Astrocyte (in vitro differentiated cells and primary cell): ENCODE data around the gene TMCO6.

Source experiments
- EZH2 ChIP-seq: IDR thresholded peaks from 2 replicates; pipeline ENCODE4 v1.6.1; 2012; ENCODE audit warnings: mild to moderate bottlenecking, low read length, inconsistent platforms; ENCODE audit not compliant: insufficient read depth
- TF ChIP-seq, protein P1 (sequence below): IDR thresholded peaks from 2 replicates; pipeline ENCODE4 v1.5.1; 2011; ENCODE audit warnings: low read depth, mild to moderate bottlenecking, inconsistent platforms, low read length, moderate library complexity; ENCODE audit not compliant: insufficient read depth

- TF ChIP-seq, protein P1, sequence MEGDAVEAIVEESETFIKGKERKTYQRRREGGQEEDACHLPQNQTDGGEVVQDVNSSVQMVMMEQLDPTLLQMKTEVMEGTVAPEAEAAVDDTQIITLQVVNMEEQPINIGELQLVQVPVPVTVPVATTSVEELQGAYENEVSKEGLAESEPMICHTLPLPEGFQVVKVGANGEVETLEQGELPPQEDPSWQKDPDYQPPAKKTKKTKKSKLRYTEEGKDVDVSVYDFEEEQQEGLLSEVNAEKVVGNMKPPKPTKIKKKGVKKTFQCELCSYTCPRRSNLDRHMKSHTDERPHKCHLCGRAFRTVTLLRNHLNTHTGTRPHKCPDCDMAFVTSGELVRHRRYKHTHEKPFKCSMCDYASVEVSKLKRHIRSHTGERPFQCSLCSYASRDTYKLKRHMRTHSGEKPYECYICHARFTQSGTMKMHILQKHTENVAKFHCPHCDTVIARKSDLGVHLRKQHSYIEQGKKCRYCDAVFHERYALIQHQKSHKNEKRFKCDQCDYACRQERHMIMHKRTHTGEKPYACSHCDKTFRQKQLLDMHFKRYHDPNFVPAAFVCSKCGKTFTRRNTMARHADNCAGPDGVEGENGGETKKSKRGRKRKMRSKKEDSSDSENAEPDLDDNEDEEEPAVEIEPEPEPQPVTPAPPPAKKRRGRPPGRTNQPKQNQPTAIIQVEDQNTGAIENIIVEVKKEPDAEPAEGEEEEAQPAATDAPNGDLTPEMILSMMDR, result no peak
- TF ChIP-seq EZH2, result no peak
Measured at GRCh38 chr5:140600096-140600495, 39.2 kb upstream of the TMCO6 start.
